Hepatocyte (in vitro differentiated cells): ENCODE results near the gene CYTH1.

Source experiments
- CTCF ChIP-seq: fragments of 200-600 bp; sonication (generic); IDR thresholded peaks from 2 replicates; pipeline ENCODE4 v1.5.1; 2016; ENCODE audit warnings: antibody characterized with exemption, mild to moderate bottlenecking; ENCODE audit not compliant: poor library complexity
- EZH2 ChIP-seq: fragments of 200-600 bp; sonication (generic); IDR thresholded peaks from 2 replicates; pipeline ENCODE4 v1.6.1; 2016; ENCODE audit warnings: antibody characterized with exemption, mild to moderate bottlenecking, borderline replicate concordance

- TF ChIP-seq CTCF (no peak), EZH2 (no peak)
These were observed 152.6 kb downstream of the CYTH1 start for GRCh38 chr17:78629436-78629995.
